Measurements from ENCODE around the gene RALGAPA2. TPM values are rescaled to one million over a fixed set of nuclear protein-coding genes. Genes with fewer than 3 reads are reported as not detected.

The RALGAPA2 gene
- total and polyA plus RNA-seq, 2 experiments from 2014 or later: 14.5 to 35.5 TPM

DNA sequence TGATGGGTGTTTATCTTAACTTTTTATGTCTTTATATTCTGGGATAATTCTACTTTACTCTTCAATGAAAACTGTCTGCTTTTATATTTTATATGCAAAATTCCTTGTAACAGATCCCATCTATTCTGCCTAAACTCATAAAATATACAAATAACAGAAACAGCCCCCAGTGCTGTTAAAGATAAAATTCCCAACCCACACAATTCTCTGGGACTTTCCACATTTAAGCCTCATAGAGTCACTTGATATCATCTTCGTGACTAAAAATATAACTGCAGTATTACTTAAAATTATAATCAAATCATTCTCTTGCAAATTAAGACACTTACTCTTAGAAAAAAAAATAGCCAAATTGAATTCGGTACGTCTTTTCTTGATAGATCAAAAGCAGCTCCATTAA, 284.4 kb downstream of the RALGAPA2 start:
- no peak overlapping the region for H3K4me3 ChIP-seq
- TF ChIP-seq, protein P1, sequence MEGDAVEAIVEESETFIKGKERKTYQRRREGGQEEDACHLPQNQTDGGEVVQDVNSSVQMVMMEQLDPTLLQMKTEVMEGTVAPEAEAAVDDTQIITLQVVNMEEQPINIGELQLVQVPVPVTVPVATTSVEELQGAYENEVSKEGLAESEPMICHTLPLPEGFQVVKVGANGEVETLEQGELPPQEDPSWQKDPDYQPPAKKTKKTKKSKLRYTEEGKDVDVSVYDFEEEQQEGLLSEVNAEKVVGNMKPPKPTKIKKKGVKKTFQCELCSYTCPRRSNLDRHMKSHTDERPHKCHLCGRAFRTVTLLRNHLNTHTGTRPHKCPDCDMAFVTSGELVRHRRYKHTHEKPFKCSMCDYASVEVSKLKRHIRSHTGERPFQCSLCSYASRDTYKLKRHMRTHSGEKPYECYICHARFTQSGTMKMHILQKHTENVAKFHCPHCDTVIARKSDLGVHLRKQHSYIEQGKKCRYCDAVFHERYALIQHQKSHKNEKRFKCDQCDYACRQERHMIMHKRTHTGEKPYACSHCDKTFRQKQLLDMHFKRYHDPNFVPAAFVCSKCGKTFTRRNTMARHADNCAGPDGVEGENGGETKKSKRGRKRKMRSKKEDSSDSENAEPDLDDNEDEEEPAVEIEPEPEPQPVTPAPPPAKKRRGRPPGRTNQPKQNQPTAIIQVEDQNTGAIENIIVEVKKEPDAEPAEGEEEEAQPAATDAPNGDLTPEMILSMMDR (IDR thresholded peaks at IDR 0.05; ENCODE audit: low read depth, low read length): no peak
- H3K27ac ChIP-seq: no peak overlapping the region
- DNase-seq (ENCODE audit: low read depth in 1 of 2, low spot score in 1 of 2): no peak
- H3K9me3 ChIP-seq (ENCODE audit: low read depth): no peaks in the 10 kb centered on the region
- H3K4me1 ChIP-seq (ENCODE audit: low read depth): no peaks in the 10 kb centered on the region
- no peaks in the 10 kb centered on the region for H3K27me3 ChIP-seq
- H3K36me3 ChIP-seq: no peaks in the 10 kb centered on the region

DNA sequence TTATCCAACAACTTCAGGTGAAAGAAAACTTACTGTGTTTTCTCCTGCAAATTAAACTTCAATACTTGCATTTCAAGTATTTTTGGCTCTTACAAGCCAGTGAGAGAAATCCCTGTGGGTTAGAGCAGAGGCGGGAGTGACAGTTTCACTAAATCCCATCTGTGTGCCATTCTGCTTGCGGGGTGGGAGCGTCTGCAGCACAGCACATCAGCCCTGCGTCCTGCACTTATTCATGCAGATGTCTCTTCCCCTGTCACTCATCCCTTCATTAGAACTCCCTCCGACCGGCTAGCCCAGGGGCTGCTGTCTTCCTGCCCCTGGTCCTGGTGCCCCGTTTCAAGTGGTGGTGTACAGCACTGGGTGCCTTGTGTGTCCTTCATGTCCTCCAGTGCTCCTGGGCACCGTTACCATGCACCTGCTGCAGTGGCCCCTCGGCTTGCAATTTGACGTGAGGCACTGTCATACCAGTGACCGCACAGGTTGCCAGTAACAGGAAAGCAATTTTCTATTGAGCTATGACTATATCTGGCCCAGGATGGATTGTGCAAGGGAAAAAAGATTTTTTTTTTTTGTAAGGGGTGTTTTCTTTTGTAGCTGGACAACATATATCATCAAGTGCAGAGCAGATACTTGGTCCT, 285.1 kb downstream of the RALGAPA2 start:
- no peak for DNase-seq (ENCODE audit: low read depth in 1 of 2, low spot score in 1 of 2)
- H3K4me1 ChIP-seq (ENCODE audit: low read depth): no peaks in the 10 kb centered on the region
- no peaks in the 10 kb centered on the region for H3K36me3 ChIP-seq
- TF ChIP-seq, protein P1 (IDR thresholded peaks at IDR 0.05; ENCODE audit: low read depth, low read length): no peak
- H3K27ac ChIP-seq: no peak overlapping the region
- H3K4me3 ChIP-seq: no peak overlapping the region
- H3K9me3 ChIP-seq (ENCODE audit: low read depth): no peaks in the 10 kb centered on the region
- H3K27me3 ChIP-seq: no peaks in the 10 kb centered on the region

DNA sequence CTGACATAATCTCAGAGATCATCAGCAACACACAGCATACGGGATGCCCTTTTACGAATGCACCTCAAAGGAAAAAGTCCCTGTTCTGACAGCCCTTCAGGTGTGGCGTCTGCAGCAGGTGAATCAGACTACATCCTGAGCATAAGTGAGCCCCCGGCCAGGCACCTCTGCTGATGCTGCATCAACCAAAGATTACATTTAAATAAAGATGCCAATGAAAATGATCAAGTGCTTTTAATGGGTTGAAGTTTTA, 285.9 kb downstream of the RALGAPA2 start:
- H3K27ac ChIP-seq: no peak overlapping the region
- H3K36me3 ChIP-seq: no peaks in the 10 kb centered on the region
- TF ChIP-seq, protein P1 (IDR thresholded peaks at IDR 0.05; ENCODE audit: low read depth, low read length): no peak
- no peaks in the 10 kb centered on the region for H3K27me3 ChIP-seq
- H3K4me3 ChIP-seq: no peak overlapping the region
- H3K9me3 ChIP-seq (ENCODE audit: low read depth): no peaks in the 10 kb centered on the region
- DNase-seq (ENCODE audit: low read depth in 1 of 2, low spot score in 1 of 2): no peak
- H3K4me1 ChIP-seq (ENCODE audit: low read depth): no peaks in the 10 kb centered on the region

DNA sequence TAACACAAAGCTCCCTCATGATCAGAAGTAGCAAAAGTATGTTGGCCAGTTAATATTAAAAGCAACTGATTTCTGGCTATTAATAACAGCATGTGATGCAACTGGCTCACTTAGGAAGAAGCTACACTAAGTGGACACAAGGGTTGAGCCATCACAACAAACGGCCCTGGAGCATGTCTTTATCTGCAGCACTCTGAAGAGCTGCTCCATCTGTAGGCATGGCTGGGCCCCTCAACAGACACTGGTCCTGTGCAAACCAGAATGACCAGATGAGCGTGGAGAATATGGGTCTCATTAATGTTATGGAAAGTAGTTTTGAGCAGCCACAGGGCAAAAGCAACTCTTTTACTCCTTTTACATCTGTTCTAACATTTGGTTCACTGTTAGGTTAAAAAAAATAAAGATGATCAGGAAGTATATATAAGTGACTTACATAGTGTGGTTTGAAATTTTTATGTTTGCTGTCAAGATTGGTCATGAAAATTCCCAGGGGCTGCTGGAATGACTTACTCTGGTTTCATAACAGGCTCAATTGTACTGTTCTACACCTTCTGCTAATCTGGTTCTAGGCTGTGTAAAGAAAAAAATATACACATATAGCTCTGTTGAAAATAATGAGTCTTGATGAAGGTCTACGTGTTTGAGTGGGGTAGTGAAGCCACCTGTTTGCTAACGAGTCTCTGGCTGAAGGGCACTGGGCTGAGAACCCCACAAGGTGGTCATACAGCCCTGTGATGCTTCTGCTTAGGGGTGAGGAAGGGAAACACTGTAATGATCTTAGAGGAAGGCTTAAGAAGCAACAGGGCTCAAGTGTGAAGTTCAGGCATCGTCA, 286.4 kb downstream of the RALGAPA2 start:
- Histone ChIP-seq H3K4me1 (ENCODE audit: low read depth) (no peaks in the 10 kb centered on the region), H3K4me3 (no peak overlapping the region), H3K27me3 (no peaks in the 10 kb centered on the region), H3K9me3 (ENCODE audit: low read depth) (no peaks in the 10 kb centered on the region), H3K36me3 (no peaks in the 10 kb centered on the region), H3K27ac (no peak overlapping the region)
- no peak for DNase-seq (ENCODE audit: low read depth in 1 of 2, low spot score in 1 of 2)
- TF ChIP-seq, protein P1 (IDR thresholded peaks at IDR 0.05; ENCODE audit: low read depth, low read length): no peak

DNA sequence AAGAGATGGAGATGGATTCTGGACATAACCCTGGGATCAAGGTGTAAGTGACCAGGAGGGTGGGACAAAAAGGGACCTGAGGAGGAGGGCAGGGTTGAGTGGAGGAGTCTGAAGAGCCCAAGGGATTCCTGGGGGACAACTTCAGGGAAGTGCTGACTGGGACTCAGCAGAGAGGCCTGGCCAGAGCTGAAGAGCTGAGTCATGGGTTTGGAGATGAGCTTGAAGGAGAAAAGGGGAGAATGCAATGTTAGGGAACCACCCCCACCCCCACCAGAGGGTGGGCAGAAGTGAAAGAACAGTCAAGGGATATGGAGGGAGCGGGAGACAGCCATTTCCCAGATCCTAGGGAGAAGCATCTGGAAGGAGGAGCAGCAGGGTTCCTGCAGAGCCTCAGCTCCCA, 289.3 kb downstream of the RALGAPA2 start:
- Histone ChIP-seq H3K36me3 (no peaks in the 10 kb centered on the region), H3K27ac (no peak overlapping the region), H3K4me1 (ENCODE audit: low read depth) (peaks cover 4% of the 10 kb centered on the region), H3K4me3 (no peak overlapping the region), H3K9me3 (ENCODE audit: low read depth) (no peaks in the 10 kb centered on the region), H3K27me3 (no peaks in the 10 kb centered on the region)
- DNase-seq (ENCODE audit: low read depth in 1 of 2, low spot score in 1 of 2): no peak
- TF ChIP-seq, protein P1 (IDR thresholded peaks at IDR 0.05; ENCODE audit: low read depth, low read length): no peak
